Fibroblast of pulmonary artery (primary cell): ENCODE data around the gene MINAR2.

Experiments used
- DNase-seq: peaks from one replicate; pipeline ENCODE4 v3.0.0-alpha.2; 2010; ENCODE audit warnings: low read depth
- H3K4me3 ChIP-seq: replicated peaks from 2 replicates; pipeline ENCODE4 v1.5.1; 2011; ENCODE audit warnings: low read depth, mild to moderate bottlenecking, control low read depth, low read length, moderate library complexity
- TF ChIP-seq, protein P1 (sequence below): IDR thresholded peaks from 2 replicates; pipeline ENCODE4 v1.5.1; 2011; ENCODE audit warnings: mild to moderate bottlenecking, control low read depth, low read length, inconsistent platforms; ENCODE audit errors: missing control alignments

The MINAR2 gene

DNA sequence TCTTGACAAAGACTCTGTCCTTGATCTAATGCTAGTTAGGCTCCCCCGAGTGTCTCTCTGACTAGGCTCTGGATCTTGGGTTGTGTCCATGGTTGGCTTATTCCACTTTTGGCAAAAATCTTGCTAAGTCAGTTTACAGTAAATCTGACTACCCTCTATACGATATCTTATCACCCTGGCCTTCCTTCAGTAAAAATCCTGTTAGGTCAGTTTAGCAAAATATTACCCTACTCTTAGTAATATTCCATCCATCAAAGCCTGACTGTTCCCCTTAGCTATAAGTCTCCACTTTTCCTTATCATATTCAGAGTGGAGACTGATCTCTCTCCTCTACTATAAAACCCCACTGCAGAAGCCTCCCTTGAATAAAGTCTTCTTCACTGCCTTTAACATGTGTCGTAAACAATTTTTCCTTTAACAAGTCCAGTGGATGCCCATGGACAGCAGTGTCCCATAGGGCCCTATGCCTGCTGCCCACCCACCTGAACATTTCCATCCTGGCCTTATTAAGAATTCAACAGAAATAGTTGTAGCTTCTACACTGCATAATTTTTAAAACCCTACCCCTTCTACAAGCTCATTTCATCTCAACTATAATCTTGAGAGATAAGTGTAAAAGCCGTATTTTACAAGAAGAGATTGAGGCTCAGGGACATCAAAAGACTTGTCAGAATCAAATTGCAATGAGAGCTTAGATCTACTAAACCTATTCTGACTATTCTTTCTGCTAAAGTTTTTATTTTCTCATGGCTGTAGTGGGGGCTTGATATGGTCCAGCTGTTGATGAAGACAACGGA is 22.3 kb downstream of the MINAR2 start:
- no peak overlapping the region for H3K4me3 ChIP-seq
- DNase-seq: no peak
- TF ChIP-seq, protein P1, sequence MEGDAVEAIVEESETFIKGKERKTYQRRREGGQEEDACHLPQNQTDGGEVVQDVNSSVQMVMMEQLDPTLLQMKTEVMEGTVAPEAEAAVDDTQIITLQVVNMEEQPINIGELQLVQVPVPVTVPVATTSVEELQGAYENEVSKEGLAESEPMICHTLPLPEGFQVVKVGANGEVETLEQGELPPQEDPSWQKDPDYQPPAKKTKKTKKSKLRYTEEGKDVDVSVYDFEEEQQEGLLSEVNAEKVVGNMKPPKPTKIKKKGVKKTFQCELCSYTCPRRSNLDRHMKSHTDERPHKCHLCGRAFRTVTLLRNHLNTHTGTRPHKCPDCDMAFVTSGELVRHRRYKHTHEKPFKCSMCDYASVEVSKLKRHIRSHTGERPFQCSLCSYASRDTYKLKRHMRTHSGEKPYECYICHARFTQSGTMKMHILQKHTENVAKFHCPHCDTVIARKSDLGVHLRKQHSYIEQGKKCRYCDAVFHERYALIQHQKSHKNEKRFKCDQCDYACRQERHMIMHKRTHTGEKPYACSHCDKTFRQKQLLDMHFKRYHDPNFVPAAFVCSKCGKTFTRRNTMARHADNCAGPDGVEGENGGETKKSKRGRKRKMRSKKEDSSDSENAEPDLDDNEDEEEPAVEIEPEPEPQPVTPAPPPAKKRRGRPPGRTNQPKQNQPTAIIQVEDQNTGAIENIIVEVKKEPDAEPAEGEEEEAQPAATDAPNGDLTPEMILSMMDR: no peak

DNA sequence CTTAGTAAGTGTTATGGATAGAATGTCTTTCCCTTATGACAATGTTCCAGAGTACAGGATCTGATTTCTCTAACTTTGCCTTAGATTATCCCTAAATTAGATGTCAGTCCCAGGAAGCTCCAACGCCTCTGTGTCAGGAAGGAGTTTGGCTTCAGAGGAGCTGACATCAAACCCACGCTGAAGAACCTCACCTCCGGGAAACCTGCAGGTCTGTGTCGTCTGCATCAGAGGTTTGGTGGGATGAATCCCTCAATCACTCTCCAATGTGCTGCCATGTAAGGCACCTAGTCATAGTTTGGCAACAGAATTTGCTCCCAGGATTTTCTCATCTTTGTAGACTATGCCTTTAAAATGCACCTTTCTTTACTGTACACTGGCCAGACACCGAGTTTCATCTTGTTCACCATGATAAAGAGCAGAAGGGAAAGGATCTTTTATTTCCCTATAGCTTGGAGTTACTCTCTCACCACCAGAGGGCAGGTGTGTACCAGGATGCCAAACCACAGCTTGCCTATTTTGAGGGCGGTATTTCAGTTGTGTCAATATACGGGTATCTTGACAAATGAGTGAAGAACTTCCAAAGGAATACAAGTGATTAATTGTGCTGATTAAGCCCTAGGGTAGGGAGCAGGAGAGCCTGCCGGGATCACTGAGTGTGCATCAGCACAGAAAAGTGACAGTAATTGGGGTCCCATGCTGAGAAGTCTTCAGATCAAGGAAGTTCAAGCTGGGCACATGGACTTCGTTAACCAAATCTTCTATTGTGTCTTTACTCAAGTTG is 23.4 kb downstream of the MINAR2 start:
- H3K4me3 ChIP-seq: no peak overlapping the region
- DNase-seq: peak; percentile 69
- TF ChIP-seq, protein P1: peak; percentile 91

DNA sequence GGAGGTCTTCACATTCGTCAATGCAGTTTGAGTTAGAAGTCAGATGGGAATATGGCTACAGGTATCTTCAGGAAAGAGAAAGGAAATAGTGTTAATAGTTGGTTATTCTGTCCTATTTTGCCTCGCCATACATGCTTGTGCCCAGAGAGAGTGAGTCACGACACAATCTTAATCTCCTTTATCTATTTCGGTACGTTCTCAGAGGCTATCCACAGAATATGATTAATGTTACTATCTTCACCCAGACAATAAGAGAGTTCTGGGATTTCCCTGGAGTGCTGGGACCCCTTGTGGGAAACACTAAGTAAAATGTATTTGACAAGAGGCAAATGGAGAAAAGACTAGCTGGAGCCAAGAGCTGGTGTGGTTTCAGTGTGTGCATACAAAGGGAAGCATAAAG is 25.5 kb downstream of the MINAR2 start:
- DNase-seq: no peak
- H3K4me3 ChIP-seq: no peak overlapping the region
- TF ChIP-seq, protein P1: no peak

DNA sequence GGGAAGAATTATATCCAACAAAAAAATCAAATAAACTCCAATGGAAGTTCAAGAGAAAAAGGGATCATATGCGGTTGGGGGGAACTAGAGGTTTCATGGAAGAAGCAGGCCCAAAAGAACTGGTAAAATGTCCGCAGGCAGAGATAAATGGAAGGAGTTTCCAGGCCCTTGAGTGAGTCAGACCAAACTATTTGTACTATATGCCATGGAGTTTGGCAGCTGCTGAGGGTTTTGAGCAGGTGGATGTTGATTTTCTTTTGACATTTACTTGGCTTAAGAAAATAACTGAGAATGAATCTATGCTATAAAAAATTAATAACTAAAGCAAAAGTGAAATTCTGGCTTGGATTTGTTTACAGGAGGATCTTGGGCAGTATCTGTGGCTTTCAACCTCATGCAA is 33.7 kb downstream of the MINAR2 start:
- no peak for DNase-seq
- TF ChIP-seq, protein P1: no peak
- H3K4me3 ChIP-seq: no peak overlapping the region

DNA sequence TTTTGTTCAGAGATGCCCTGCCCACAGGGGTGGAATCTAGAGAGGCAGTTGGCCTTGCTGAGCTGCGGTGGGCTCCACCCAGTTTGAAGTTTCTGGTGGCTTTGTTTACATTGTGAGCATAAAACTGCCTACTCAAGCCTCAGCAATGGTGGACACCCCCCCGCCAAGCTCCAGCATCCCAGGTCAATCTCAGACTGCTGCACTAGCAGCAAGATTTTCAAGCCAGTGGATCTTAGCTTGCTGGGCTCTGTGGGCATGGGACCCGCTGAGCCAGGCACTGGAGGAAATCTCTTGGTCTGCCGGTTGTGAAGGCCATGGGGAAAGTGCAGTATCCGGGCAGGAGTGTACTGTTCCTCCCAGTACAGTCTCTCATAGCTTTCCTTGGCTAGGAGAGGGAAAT is 55.5 kb downstream of the MINAR2 start:
- TF ChIP-seq, protein P1: no peak
- DNase-seq: no peak
- no peak overlapping the region for H3K4me3 ChIP-seq

DNA sequence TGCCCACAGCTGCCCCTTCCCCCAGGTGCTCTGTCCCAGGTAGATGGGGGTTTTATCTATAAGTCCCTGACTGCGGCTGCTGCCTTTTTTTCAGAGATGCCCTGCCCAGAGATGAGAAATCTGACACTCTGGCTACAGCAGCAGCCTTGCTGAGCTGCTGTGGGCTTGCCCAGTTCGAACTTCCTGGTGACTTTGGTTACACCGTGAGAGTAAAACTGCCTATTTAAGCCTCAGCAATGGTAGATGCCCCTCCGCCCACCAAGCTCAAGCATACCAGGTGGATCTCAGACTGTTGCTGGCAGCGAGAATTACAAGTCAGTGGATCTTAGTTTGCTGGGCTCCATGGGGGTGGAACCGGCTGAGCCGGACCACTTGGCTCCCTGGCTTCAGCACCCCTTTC is 56.8 kb downstream of the MINAR2 start:
- TF ChIP-seq, protein P1: no peak
- no peak for DNase-seq
- no peak overlapping the region for H3K4me3 ChIP-seq
